ENCODE data around the gene DPF3. TPM values are rescaled to one million over a fixed set of nuclear protein-coding genes. Genes with fewer than 3 reads are reported as not detected.

Gene DPF3
- total RNA-seq, 2 donors from 2014 or later: 0.78 to 4.0 TPM

- TF ChIP-seq, protein P1, sequence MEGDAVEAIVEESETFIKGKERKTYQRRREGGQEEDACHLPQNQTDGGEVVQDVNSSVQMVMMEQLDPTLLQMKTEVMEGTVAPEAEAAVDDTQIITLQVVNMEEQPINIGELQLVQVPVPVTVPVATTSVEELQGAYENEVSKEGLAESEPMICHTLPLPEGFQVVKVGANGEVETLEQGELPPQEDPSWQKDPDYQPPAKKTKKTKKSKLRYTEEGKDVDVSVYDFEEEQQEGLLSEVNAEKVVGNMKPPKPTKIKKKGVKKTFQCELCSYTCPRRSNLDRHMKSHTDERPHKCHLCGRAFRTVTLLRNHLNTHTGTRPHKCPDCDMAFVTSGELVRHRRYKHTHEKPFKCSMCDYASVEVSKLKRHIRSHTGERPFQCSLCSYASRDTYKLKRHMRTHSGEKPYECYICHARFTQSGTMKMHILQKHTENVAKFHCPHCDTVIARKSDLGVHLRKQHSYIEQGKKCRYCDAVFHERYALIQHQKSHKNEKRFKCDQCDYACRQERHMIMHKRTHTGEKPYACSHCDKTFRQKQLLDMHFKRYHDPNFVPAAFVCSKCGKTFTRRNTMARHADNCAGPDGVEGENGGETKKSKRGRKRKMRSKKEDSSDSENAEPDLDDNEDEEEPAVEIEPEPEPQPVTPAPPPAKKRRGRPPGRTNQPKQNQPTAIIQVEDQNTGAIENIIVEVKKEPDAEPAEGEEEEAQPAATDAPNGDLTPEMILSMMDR (IDR thresholded peaks at IDR 0.05): no peak
- TF ChIP-seq POLR2A (IDR thresholded peaks at IDR 0.05): no peak
- H3K4me1 ChIP-seq: no peaks in the 10 kb centered on the region
- no peak overlapping the region for H3K27ac ChIP-seq
- no peaks in the 10 kb centered on the region for H3K9me3 ChIP-seq
- H3K27me3 ChIP-seq: no peaks in the 10 kb centered on the region
- H3K4me3 ChIP-seq: no peak overlapping the region
- H3K36me3 ChIP-seq (replicated peaks in 1 of 2; ENCODE audit: insufficient read depth in 1 of 2, low read depth in 2 of 2): no peaks in the 10 kb centered on the region
- 63 to 83% methylated on average over 1 of the region's 1 CpG for WGBS, 2 donors
- DNase-seq (no peak), ATAC-seq (no peak)
- intact Hi-C loops (cut with DNase I): no loop called here
These were observed 207.8 kb downstream of the DPF3 start for GRCh38 chr14:72686101-72686500.

- H3K27ac ChIP-seq: no peak overlapping the region
- H3K4me3 ChIP-seq: no peak overlapping the region
- H3K36me3 ChIP-seq (replicated peaks in 1 of 2; ENCODE audit: insufficient read depth in 1 of 2, low read depth in 2 of 2): no peaks in the 10 kb centered on the region
- H3K9me3 ChIP-seq: no peaks in the 10 kb centered on the region
- no peaks in the 10 kb centered on the region for H3K27me3 ChIP-seq
- no peak for TF ChIP-seq POLR2A (IDR thresholded peaks at IDR 0.05)
- TF ChIP-seq, protein P1 (IDR thresholded peaks at IDR 0.05): no peak
- no peaks in the 10 kb centered on the region for H3K4me1 ChIP-seq
- intact Hi-C loops (cut with DNase I): no loop called here
- WGBS, 2 donors: 94 to 100% methylated on average over 3 of the region's 3 CpGs
- ATAC-seq: no peak
- DNase-seq: no peak
These were observed 208.4 kb downstream of the DPF3 start for GRCh38 chr14:72685456-72685855.

GRCh38 chr14:72683787-72684186, 210.1 kb downstream of the DPF3 start:
- intact Hi-C loops (cut with DNase I): no loop called here
- WGBS, 2 donors: 58 to 67% methylated on average over 3 to 4 of the region's 4 CpGs
- H3K27me3 ChIP-seq: no peaks in the 10 kb centered on the region
- H3K27ac ChIP-seq: no peak overlapping the region
- no peaks in the 10 kb centered on the region for H3K36me3 ChIP-seq (replicated peaks in 1 of 2; ENCODE audit: insufficient read depth in 1 of 2, low read depth in 2 of 2)
- no peaks in the 10 kb centered on the region for H3K9me3 ChIP-seq
- ATAC-seq (no peak), DNase-seq (no peak)
- no peaks in the 10 kb centered on the region for H3K4me1 ChIP-seq
- TF ChIP-seq, protein P1 (IDR thresholded peaks at IDR 0.05): no peak
- TF ChIP-seq POLR2A (IDR thresholded peaks at IDR 0.05): no peak
- H3K4me3 ChIP-seq: no peak overlapping the region

- ATAC-seq: no peak
- Histone ChIP-seq H3K9me3 (no peaks in the 10 kb centered on the region), H3K4me3 (no peak overlapping the region), H3K27ac (no peak overlapping the region), H3K4me1 (no peaks in the 10 kb centered on the region), H3K27me3 (no peaks in the 10 kb centered on the region), H3K36me3 (replicated peaks in 1 of 2; ENCODE audit: insufficient read depth in 1 of 2, low read depth in 2 of 2) (no peaks in the 10 kb centered on the region)
- intact Hi-C loops (cut with DNase I): no loop called here
- no peak for TF ChIP-seq POLR2A (IDR thresholded peaks at IDR 0.05)
- TF ChIP-seq, protein P1 (IDR thresholded peaks at IDR 0.05): no peak
- 91 to 97% methylated on average over 5 of the region's 5 CpGs for WGBS, 2 donors
- no peak for DNase-seq
These were observed 211.7 kb downstream of the DPF3 start for GRCh38 chr14:72682188-72682587.

- no peaks in the 10 kb centered on the region for H3K36me3 ChIP-seq (replicated peaks in 1 of 2; ENCODE audit: insufficient read depth in 1 of 2, low read depth in 2 of 2)
- no peaks in the 10 kb centered on the region for H3K27me3 ChIP-seq
- no peak overlapping the region for H3K4me3 ChIP-seq
- ATAC-seq: no peak
- intact Hi-C loops (cut with DNase I): no loop called here
- WGBS, 2 donors: 90 to 91% methylated on average over 7 of the region's 7 CpGs
- TF ChIP-seq POLR2A (IDR thresholded peaks at IDR 0.05): no peak
- TF ChIP-seq, protein P1 (IDR thresholded peaks at IDR 0.05): no peak
- no peaks in the 10 kb centered on the region for H3K4me1 ChIP-seq
- no peak for DNase-seq
- H3K27ac ChIP-seq: no peak overlapping the region
- H3K9me3 ChIP-seq: no peaks in the 10 kb centered on the region
These were observed 212.9 kb downstream of the DPF3 start for GRCh38 chr14:72680853-72681640.
